HL-60 (cell line): ENCODE data around the gene HELB.

Experiments used
- DNase-seq, 2 experiments: peaks; one replicate each; pipeline ENCODE4 v3.0.0-alpha.2; 2010 to 2020; ENCODE audit warnings: low read depth in 1 of 2, low spot score in 1 of 2
- H3K27ac ChIP-seq: fragments of 250-450 bp; sonication (Bioruptor Pico); replicated peaks from 2 replicates; pipeline ENCODE4 v1.5.1; 2020; ENCODE audit warnings: mild to moderate bottlenecking, moderate library complexity
- H3K27me3 ChIP-seq: fragments of 250-450 bp; sonication (Bioruptor Pico); 2 replicates; pipeline ENCODE4 v1.5.1; 2021; ENCODE audit warnings: mild to moderate bottlenecking, moderate library complexity; ENCODE audit not compliant: insufficient read depth, poor library complexity, severe bottlenecking
- H3K4me3 ChIP-seq: replicated peaks from 2 replicates; pipeline ENCODE4 v1.5.1; 2011; ENCODE audit warnings: mild to moderate bottlenecking, control low read depth, low read length; ENCODE audit not compliant: insufficient read depth
- GABPA ChIP-seq: IDR thresholded peaks from 2 replicates; pipeline ENCODE4 v1.6.1; 2012; ENCODE audit warnings: low read depth
- POLR2AphosphoS5 ChIP-seq: IDR thresholded peaks from 2 replicates; pipeline ENCODE4 v1.6.1; 2012; ENCODE audit warnings: low read depth
- SPI1 ChIP-seq: IDR thresholded peaks from 2 replicates; pipeline ENCODE4 v1.6.1; 2012; ENCODE audit warnings: low read depth, mild to moderate bottlenecking, borderline replicate concordance
- TF ChIP-seq, protein P1 (sequence below): IDR thresholded peaks from one replicate; pipeline ENCODE4 v1.5.1; 2011; ENCODE audit warnings: low read length, control low read depth, inconsistent platforms; ENCODE audit not compliant: insufficient read depth
- TF ChIP-seq, protein P2 (sequence below): IDR thresholded peaks from 2 replicates; pipeline ENCODE4 v1.6.1; 2012; ENCODE audit warnings: low read depth; ENCODE audit not compliant: insufficient replicate concordance

HELB gene

DNA sequence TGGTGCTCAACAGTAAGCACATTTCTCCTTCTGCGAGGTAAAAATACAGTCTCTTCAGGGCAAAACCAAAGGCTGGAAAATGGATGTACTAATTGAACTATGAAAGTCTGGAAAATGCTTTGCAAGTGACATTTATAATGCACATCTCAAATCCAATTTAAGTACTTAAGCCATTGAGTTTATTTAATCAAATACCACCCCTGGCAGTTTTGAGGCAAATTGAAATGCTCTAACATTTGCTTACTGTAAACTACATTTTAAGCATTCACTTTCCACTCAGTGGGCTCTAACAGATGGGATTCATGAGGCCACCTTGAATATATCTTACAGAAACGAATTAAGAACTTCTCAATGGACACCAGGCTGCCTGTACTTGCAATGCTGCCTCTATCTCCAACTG lies 69.7 kb downstream of the HELB start:
- Histone ChIP-seq H3K27me3 (no peaks in the 10 kb centered on the region), H3K27ac (no peak overlapping the region), H3K4me3 (no peak overlapping the region)
- DNase-seq, result no peak
- no peak for TF ChIP-seq SPI1
- TF ChIP-seq GABPA, result no peak
- TF ChIP-seq, protein P1, sequence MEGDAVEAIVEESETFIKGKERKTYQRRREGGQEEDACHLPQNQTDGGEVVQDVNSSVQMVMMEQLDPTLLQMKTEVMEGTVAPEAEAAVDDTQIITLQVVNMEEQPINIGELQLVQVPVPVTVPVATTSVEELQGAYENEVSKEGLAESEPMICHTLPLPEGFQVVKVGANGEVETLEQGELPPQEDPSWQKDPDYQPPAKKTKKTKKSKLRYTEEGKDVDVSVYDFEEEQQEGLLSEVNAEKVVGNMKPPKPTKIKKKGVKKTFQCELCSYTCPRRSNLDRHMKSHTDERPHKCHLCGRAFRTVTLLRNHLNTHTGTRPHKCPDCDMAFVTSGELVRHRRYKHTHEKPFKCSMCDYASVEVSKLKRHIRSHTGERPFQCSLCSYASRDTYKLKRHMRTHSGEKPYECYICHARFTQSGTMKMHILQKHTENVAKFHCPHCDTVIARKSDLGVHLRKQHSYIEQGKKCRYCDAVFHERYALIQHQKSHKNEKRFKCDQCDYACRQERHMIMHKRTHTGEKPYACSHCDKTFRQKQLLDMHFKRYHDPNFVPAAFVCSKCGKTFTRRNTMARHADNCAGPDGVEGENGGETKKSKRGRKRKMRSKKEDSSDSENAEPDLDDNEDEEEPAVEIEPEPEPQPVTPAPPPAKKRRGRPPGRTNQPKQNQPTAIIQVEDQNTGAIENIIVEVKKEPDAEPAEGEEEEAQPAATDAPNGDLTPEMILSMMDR, result no peak
- no peak for TF ChIP-seq POLR2AphosphoS5
- TF ChIP-seq, protein P2, sequence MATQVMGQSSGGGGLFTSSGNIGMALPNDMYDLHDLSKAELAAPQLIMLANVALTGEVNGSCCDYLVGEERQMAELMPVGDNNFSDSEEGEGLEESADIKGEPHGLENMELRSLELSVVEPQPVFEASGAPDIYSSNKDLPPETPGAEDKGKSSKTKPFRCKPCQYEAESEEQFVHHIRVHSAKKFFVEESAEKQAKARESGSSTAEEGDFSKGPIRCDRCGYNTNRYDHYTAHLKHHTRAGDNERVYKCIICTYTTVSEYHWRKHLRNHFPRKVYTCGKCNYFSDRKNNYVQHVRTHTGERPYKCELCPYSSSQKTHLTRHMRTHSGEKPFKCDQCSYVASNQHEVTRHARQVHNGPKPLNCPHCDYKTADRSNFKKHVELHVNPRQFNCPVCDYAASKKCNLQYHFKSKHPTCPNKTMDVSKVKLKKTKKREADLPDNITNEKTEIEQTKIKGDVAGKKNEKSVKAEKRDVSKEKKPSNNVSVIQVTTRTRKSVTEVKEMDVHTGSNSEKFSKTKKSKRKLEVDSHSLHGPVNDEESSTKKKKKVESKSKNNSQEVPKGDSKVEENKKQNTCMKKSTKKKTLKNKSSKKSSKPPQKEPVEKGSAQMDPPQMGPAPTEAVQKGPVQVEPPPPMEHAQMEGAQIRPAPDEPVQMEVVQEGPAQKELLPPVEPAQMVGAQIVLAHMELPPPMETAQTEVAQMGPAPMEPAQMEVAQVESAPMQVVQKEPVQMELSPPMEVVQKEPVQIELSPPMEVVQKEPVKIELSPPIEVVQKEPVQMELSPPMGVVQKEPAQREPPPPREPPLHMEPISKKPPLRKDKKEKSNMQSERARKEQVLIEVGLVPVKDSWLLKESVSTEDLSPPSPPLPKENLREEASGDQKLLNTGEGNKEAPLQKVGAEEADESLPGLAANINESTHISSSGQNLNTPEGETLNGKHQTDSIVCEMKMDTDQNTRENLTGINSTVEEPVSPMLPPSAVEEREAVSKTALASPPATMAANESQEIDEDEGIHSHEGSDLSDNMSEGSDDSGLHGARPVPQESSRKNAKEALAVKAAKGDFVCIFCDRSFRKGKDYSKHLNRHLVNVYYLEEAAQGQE, result no peak

DNA sequence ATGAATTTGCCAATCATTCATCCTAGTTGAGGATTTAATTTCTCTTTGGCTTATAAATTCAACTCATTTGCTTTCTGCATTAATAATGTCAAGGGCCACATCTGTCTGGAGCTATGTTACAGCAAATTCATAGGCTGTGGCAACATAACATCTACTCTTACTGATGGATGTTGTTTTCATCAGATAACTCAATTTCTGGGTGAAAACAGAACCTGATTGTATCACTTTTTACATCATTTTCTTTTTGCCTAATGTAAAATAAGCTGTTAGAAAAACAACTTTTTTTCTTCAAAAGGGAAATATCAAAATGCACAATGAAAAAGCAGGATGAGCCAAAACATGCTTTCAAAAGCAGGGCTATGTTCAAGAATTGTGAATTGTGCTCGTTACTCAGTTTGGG lies 73.3 kb downstream of the HELB start:
- Histone ChIP-seq H3K27me3 (no peaks in the 10 kb centered on the region), H3K4me3 (no peak overlapping the region), H3K27ac (no peak overlapping the region)
- TF ChIP-seq GABPA (no peak), POLR2AphosphoS5 (no peak), SPI1 (no peak)
- TF ChIP-seq, protein P1, result no peak
- TF ChIP-seq, protein P2, result no peak
- DNase-seq, result no peak

DNA sequence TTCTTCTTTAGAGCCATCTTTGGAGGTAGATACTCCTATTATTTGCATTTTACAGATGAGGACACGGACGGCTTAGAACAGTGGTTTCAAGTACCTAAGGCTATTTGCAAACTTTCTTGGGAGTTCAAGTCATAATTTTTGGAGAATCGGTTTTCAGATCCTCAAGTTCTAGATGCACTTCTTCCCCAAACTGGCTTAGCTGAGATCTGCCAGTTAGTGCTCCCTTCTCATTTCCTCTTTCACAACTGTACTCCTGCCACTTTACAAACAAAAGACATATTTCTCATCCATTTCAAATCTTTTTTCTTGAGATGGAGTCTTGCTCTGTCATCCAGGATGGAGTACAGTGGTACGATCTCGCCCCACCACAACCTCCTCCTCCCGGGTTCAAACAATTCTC lies 77.3 kb downstream of the HELB start:
- H3K4me3 ChIP-seq, result no peak overlapping the region
- peak in 1 of 2 experiments; percentile 41 for DNase-seq
- TF ChIP-seq, protein P2, result no peak
- peak; percentile 71; the same call in 1 of the 2 replicates for TF ChIP-seq SPI1
- peak overlapping the region; percentile 42 for H3K27ac ChIP-seq
- H3K27me3 ChIP-seq, result no peaks in the 10 kb centered on the region
